Activated CD4-positive, alpha-beta T cell treated with anti-CD3 and anti-CD28 coated beads, Interleukin-2, amount 10 ng/mL, durations not matched to agents 7 days and 5 days (primary cell): ENCODE results near the gene RPL34. TPM values are rescaled to one million over a fixed set of nuclear protein-coding genes. Genes with fewer than 3 reads are reported as not detected.

Experiments used
- total RNA-seq, 2 experiments: library from RNA; stranded (reverse); gene quantifications; one replicate each; pipeline ENCODE4 v1.2.3, GENCODE V29; 2021

Gene RPL34
- total RNA-seq, 2 experiments from 2014 or later = 1,241 to 1,376 TPM

Other genes starting within 250 kb of the RPL34 start
- gene OSTC, start 30.0 kb downstream of the RPL34 start, total RNA-seq = 10 to 100 TPM; 70.2 to 77.6 TPM
- gene ETNPPL, start 142.5 kb downstream of the RPL34 start, total RNA-seq = not detected